SJCRH30 (cell line): ENCODE measurements around the gene ZBTB7B. TPM values are rescaled to one million over a fixed set of nuclear protein-coding genes. Genes with fewer than 3 reads are reported as not detected.

Experiments used
- DNase-seq, 2 experiments: peaks; one replicate each; pipeline ENCODE4 v3.0.0-alpha.2; 2015 to 2020
- H3K27ac ChIP-seq: fragments of 250-450 bp; sonication (Bioruptor Pico); 2 replicates; pipeline ENCODE4 v1.5.1; 2020; ENCODE audit warnings: mild to moderate bottlenecking, moderate library complexity
- H3K27me3 ChIP-seq: fragments of 250-450 bp; sonication (Bioruptor Pico); 2 replicates; pipeline ENCODE4 v1.5.1; 2020; ENCODE audit warnings: mild to moderate bottlenecking, moderate library complexity
- H3K36me3 ChIP-seq: fragments of 250-450 bp; sonication (Bioruptor Pico); 2 replicates; pipeline ENCODE4 v1.5.1; 2020; ENCODE audit warnings: mild to moderate bottlenecking, moderate library complexity
- H3K4me1 ChIP-seq: fragments of 250-450 bp; sonication (Bioruptor Pico); 2 replicates; pipeline ENCODE4 v1.5.1; 2020; ENCODE audit warnings: mild to moderate bottlenecking, moderate library complexity
- H3K4me3 ChIP-seq: fragments of 250-450 bp; sonication (Bioruptor Pico); 2 replicates; pipeline ENCODE4 v1.5.1; 2020; ENCODE audit warnings: mild to moderate bottlenecking, moderate library complexity
- H3K9me3 ChIP-seq: fragments of 250-450 bp; sonication (Bioruptor Pico); replicated peaks from 2 replicates; pipeline ENCODE4 v1.5.1; 2020; ENCODE audit warnings: mild to moderate bottlenecking, moderate library complexity
- total RNA-seq: library from RNA; depleted of rRNA; stranded (reverse); fragments of >200 nt; shearing (Covaris generic); gene quantifications from 2 replicates; pipeline ENCODE4 v1.2.3, GENCODE V29; 2014

The ZBTB7B gene
- total RNA-seq, 1 experiment from 2014 or later = 5.6 TPM

DNA sequence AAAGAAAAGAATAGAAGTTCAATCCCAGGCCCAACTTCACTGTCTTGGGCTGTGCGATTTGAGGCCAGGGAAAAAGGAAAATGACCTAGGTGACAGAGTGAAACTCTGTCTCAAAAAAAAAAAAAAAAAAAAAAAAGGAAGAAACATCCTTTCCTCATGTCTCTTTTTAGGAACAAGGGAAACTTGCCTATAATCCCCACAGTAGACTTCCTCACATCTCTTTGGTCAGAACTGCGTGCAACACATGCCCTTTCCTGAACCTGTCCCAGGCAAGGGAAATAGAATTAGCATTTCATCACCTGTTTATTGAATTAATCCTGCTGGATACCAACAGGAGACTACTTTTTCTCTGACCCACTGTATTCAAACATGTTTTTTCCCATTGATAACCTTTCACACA lies 33.3 kb downstream of the ZBTB7B start:
- H3K27ac ChIP-seq = no peak overlapping the region

DNA sequence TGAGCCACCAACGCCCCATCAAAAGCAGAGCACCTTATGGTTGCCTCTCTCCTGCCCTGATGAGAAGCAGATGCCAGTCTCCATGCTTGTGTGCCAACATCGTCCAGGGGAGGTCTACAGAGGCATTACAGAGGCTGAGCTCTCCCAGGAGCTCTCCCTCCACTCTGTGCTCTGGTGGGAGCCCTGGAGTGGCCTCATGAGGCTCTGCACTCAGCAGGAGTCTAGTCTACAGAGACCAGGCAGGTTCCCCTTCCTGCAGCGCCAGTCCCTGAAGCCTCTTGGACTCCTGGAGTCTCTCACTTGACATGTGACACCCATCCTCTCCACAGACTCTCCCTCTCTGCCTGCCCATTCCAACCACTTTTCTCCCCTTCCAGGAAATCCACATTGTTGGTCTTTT lies 34.4 kb downstream of the ZBTB7B start:
- H3K4me3 ChIP-seq = no peak overlapping the region
- peaks cover 2% of the 10 kb centered on the region; the same call in 1 of the 2 replicates for H3K4me1 ChIP-seq
- H3K27ac ChIP-seq = no peak overlapping the region
- no peaks in the 10 kb centered on the region for H3K9me3 ChIP-seq
- H3K27me3 ChIP-seq = 0 out of 2 replicates have a peak, but pooled peaks cover 4% of the 10 kb centered on the region
- H3K36me3 ChIP-seq = no peaks in the 10 kb centered on the region
- DNase-seq = no peak

More for the DNA sequence above, 33.3 kb downstream of the ZBTB7B start:
- no peak for DNase-seq
- Histone ChIP-seq H3K4me1 (peaks cover 2% of the 10 kb centered on the region; the same call in 1 of the 2 replicates), H3K9me3 (no peaks in the 10 kb centered on the region), H3K27me3 (0 out of 2 replicates have a peak, but pooled peaks cover 4% of the 10 kb centered on the region), H3K36me3 (no peaks in the 10 kb centered on the region), H3K4me3 (no peak overlapping the region)

DNA sequence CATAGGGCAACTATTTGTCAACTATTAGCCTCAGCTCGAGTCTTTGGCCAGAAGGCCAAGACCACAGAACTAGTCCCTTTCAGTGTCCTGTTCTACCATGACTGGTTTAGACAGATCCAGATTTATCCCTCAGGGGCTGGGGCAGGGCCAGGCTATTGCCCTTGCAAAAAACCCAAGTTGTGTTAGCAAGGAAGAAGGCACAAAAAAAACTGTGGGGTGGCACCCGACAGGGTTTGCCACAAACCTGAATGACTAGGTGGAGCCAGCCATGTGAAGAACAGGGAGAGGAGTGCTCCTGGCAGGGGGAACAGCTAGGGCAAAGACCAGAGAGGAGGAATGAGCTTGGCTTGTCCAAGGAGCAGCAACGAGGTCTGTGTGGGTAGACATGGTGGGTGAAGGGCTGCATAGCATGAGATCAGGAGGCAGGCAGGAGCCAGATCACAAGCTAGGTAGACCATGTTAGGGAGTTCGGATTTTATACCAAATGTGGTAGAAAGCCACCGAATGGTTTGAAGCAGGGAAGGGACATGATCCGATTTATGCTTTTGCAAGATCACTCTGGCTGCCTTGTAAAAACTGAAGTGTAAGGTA lies 35.3 kb downstream of the ZBTB7B start:
- Histone ChIP-seq H3K27ac (no peak overlapping the region), H3K9me3 (no peaks in the 10 kb centered on the region), H3K4me1 (peaks cover 2% of the 10 kb centered on the region; the same call in 1 of the 2 replicates), H3K27me3 (0 out of 2 replicates have a peak, but pooled peaks cover 4% of the 10 kb centered on the region), H3K4me3 (no peak overlapping the region), H3K36me3 (no peaks in the 10 kb centered on the region)
- DNase-seq = no peak

GRCh38 chr1:155038602-155039307 lies 36.2 kb downstream of the ZBTB7B start:
- DNase-seq = no peak
- peaks cover 2% of the 10 kb centered on the region; the same call in 1 of the 2 replicates for H3K4me1 ChIP-seq
- 0 out of 2 replicates have a peak, but pooled peaks cover 4% of the 10 kb centered on the region for H3K27me3 ChIP-seq
- H3K9me3 ChIP-seq = no peaks in the 10 kb centered on the region
- H3K27ac ChIP-seq = no peak overlapping the region
- H3K4me3 ChIP-seq = no peak overlapping the region
- no peaks in the 10 kb centered on the region for H3K36me3 ChIP-seq

- no peak overlapping the region for H3K27ac ChIP-seq
- peaks cover 2% of the 10 kb centered on the region; the same call in 1 of the 2 replicates for H3K4me1 ChIP-seq
- H3K9me3 ChIP-seq = no peaks in the 10 kb centered on the region
- no peak overlapping the region for H3K4me3 ChIP-seq
- 0 out of 2 replicates have a peak, but pooled peaks cover 4% of the 10 kb centered on the region for H3K27me3 ChIP-seq
- DNase-seq = no peak
- no peaks in the 10 kb centered on the region for H3K36me3 ChIP-seq
Measured at GRCh38 chr1:155039308-155039669, 36.7 kb downstream of the ZBTB7B start.

DNA sequence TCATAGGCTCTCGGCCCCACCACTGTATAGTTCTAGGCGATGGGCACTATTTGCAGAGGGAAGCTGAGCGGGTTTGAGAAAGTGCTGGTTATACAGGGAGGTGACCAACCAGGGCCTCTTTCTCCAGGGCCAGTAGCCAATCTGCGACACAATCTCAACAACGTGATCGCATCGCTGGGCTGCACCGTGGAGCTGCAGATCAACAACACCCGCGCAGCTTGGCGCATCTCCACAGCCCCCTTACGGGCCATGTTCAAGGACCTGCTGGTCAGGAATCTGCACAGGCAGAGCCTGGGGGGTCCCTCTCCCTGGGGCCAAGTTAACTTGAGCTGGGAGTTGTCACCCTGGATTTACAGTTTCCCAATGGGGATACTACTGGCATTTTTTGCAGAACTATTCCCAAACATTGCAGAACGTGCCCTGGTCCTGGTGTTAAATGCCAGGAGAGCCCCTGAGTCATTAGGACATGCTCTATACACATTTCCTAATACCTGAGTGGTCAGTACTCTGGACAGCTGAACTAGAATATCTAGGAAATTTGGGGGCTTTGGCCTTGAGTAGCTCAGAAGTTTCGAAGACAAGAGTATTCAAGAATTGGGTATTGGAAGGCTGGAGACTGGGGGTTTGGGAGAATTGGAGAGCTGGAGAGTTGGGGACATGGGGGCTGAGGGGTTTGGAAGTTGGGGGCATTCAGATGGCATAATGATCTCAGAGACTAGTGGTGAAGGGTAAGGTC lies 37.9 kb downstream of the ZBTB7B start:
- H3K27ac ChIP-seq = no peak overlapping the region

DNA sequence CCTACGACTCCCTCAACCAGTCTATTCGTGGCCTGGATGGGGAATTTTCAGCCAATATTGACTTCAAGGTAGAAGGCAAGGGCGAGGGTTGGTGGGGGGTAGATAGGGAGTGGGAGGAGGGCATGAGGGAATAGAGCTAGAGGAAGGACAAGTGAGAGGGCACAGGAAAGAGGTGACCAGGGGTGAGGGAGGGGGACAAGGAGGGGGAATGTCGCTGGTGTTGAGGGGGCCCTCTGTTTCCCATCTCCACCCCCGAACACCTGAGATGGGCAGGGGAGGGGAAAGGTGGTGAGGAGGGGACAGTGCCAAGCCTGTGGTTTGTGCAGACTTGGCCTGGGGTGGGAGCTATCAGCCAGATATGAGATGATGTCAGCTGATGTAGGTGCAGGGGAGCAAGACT lies 40.2 kb downstream of the ZBTB7B start:
- Histone ChIP-seq H3K36me3 (no peaks in the 10 kb centered on the region), H3K27ac (no peak overlapping the region), H3K9me3 (no peaks in the 10 kb centered on the region), H3K4me3 (no peak overlapping the region), H3K27me3 (0 out of 2 replicates have a peak, but pooled peaks cover 4% of the 10 kb centered on the region), H3K4me1 (peaks cover 6% of the 10 kb centered on the region)
- DNase-seq = no peak

More for the DNA sequence above, 37.9 kb downstream of the ZBTB7B start:
- Histone ChIP-seq H3K4me1 (peaks cover 6% of the 10 kb centered on the region), H3K4me3 (no peak overlapping the region), H3K27me3 (0 out of 2 replicates have a peak, but pooled peaks cover 4% of the 10 kb centered on the region), H3K36me3 (no peaks in the 10 kb centered on the region), H3K9me3 (no peaks in the 10 kb centered on the region)
- no peak for DNase-seq

DNA sequence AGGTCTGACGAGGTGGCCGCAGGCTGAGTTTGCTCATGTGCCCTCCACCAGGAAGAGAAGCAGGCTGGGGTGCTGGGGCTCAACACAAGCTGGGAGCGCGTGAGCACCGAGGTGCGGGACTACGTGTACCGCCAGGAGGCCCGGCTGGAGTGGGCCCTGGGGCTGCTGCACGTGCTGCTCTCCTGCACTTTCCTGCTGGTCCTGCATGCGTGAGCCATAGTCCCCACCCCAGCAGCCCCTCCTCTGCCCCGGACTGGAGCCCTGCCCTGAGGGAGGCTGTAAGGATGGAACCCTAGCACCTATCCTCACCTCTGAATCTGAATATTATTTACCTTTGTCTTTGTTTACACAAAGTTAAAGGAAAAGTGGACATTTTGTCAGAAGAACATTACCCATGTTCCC lies 40.7 kb downstream of the ZBTB7B start:
- Histone ChIP-seq H3K27ac (no peak overlapping the region), H3K36me3 (no peaks in the 10 kb centered on the region), H3K4me3 (no peak overlapping the region), H3K9me3 (no peaks in the 10 kb centered on the region), H3K4me1 (peaks cover 6% of the 10 kb centered on the region), H3K27me3 (0 out of 2 replicates have a peak, but pooled peaks cover 2% of the 10 kb centered on the region)
- DNase-seq = no peak

- Histone ChIP-seq H3K4me1 (peaks cover 4% of the 10 kb centered on the region), H3K4me3 (no peak overlapping the region), H3K36me3 (no peaks in the 10 kb centered on the region), H3K27me3 (no peaks in the 10 kb centered on the region), H3K27ac (no peak overlapping the region), H3K9me3 (no peaks in the 10 kb centered on the region)
- DNase-seq = no peak
Measured at GRCh38 chr1:155043793-155044192, 41.2 kb downstream of the ZBTB7B start.

- H3K36me3 ChIP-seq = no peaks in the 10 kb centered on the region
- DNase-seq = no peak
- no peak overlapping the region for H3K4me3 ChIP-seq
- H3K4me1 ChIP-seq = peaks cover 4% of the 10 kb centered on the region
- H3K27me3 ChIP-seq = no peaks in the 10 kb centered on the region
- no peaks in the 10 kb centered on the region for H3K9me3 ChIP-seq
- no peak overlapping the region for H3K27ac ChIP-seq
Measured at GRCh38 chr1:155044365-155044764, 41.8 kb downstream of the ZBTB7B start.

DNA sequence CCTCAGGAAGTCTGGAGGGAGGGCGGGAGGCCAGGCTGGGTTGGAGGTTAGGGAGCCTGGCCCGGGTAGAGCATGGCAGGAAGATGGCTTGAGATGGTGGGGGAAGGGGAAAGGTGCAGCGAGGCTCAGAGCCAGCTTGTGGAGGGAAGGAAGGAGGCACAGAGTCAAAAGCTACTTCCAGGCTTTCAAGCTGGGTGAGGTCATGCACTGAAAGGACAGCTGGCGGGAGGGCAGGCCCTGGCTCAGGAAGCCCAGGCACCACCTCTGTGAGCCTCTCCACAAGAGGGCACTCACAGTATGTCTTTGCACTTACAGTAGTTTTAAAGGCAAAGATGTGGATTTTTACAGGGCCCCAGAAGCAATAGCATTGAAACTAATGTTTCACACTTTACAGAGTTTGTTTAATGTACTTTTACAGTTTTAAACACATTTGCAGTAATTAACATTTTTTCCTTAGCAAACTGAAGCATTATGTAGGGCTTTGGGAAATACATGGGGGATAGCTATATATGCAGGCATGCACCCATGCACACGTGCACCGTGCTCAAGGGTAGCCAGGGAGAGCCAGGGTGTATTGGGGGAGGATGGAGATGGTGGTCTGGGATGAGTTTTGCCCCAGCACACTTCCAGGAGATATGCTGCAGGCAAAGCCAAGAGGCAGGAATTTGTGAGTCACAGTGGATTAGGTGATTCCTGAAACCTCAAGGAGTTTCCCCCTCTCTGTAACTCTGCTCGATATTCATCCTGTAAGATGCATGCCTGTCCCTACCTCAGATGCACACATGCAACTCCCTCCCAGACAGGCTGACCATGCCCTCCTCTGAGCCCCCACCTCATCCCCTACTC lies 42.4 kb downstream of the ZBTB7B start:
- Histone ChIP-seq H3K36me3 (no peaks in the 10 kb centered on the region), H3K27ac (no peak overlapping the region), H3K4me1 (peaks cover 9% of the 10 kb centered on the region), H3K4me3 (no peak overlapping the region), H3K9me3 (no peaks in the 10 kb centered on the region), H3K27me3 (no peaks in the 10 kb centered on the region)
- DNase-seq = peak; percentile 85 to 86

GRCh38 chr1:155048449-155049334 lies 46.1 kb downstream of the ZBTB7B start:
- no peak overlapping the region for H3K27ac ChIP-seq
- no peaks in the 10 kb centered on the region for H3K9me3 ChIP-seq
- H3K4me3 ChIP-seq = no peak overlapping the region
- no peaks in the 10 kb centered on the region for H3K27me3 ChIP-seq
- H3K36me3 ChIP-seq = no peaks in the 10 kb centered on the region
- peaks cover 14% of the 10 kb centered on the region for H3K4me1 ChIP-seq
- no peak for DNase-seq

- Histone ChIP-seq H3K27ac (peak overlapping the region; percentile 67), H3K4me1 (peaks cover 10% of the 10 kb centered on the region), H3K4me3 (peak overlapping the region; percentile 67), H3K27me3 (no peaks in the 10 kb centered on the region), H3K9me3 (no peaks in the 10 kb centered on the region), H3K36me3 (no peaks in the 10 kb centered on the region)
- no peak for DNase-seq
Measured at GRCh38 chr1:155049651-155050559, 47.3 kb downstream of the ZBTB7B start.
